ENCODE results near the gene RSPO3.
A peak's percentile ranks its signal among the peaks of the same experiment; 100 is the strongest.

RSPO3 gene

DNA sequence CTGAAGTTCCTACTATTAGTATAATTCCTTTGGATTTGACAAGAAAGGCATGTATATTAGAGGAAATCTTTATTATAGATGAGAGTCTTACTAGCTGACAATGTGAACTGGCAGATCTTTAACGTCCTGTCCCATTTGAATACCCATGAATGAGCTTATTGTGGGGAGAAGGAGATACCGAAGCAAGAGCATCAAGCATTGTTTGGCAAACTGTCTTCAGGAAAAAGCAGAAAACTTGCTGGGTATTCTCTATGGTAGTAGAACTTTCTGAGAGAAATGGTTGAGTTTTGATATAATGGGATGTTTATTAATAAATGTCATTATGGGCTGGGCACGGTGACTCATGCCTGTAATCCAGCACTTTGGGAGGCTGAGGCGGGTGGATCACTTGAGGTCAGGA, 18.3 kb downstream of the RSPO3 start:
- no peak overlapping the region for H3K4me3 ChIP-seq (ENCODE audit: low read depth, low read length)
- DNase-seq (ENCODE audit: low read depth): no peak

DNA sequence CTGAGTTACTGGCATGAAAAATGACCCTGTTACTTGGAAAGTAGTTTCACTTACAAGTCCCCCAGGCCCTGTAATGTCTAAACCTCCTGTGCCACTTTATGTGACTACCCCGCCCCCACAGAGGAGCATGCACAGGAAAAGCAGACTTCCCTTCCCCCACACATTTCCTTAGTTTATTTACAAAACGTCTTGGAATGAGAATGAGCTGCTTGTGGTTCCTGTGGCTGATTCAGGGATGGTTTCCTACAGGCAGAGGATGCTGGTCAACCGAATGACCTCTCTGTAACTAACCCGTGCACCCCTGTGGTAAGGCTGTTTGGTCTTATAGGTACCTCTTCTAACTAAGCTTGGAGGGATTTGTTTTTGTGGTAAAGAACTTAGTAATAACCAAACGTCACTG, 28.5 kb downstream of the RSPO3 start:
- peak; percentile 92 for DNase-seq (ENCODE audit: low read depth)
- H3K4me3 ChIP-seq (ENCODE audit: low read depth, low read length): no peak overlapping the region

DNA sequence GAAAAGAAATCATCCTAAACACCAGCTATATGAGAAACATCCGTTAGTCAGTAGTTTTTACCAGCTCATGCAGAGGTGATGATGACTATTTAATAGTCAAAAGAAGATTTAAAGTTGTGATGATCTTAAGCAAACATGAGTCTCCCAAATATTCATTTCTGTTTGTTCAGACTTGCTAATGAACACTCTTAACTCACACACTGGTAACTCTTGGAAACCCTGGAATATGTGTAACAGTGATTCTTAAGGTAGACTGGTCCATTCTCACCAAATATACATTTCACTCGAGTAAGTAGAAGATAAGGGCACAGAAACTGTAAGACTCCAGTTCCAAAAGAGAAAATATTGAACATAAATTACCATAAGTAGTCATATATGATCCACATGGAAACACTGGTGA, 29.1 kb downstream of the RSPO3 start:
- no peak for DNase-seq (ENCODE audit: low read depth)
- no peak overlapping the region for H3K4me3 ChIP-seq (ENCODE audit: low read depth, low read length)

DNA sequence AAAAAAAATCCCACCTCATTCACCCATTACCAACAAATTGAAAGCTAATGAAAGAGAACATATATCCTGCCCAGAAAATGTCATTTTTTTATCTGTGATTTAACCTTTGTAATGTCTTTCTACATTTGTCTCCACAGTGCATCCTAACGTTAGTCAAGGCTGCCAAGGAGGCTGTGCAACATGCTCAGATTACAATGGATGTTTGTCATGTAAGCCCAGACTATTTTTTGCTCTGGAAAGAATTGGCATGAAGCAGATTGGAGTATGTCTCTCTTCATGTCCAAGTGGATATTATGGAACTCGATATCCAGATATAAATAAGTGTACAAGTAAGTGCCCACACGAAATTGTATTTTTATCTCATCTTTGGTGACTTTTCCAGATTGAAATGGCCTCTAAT, 30.0 kb downstream of the RSPO3 start:
- H3K4me3 ChIP-seq (ENCODE audit: low read depth, low read length): no peak overlapping the region
- DNase-seq (ENCODE audit: low read depth): no peak

DNA sequence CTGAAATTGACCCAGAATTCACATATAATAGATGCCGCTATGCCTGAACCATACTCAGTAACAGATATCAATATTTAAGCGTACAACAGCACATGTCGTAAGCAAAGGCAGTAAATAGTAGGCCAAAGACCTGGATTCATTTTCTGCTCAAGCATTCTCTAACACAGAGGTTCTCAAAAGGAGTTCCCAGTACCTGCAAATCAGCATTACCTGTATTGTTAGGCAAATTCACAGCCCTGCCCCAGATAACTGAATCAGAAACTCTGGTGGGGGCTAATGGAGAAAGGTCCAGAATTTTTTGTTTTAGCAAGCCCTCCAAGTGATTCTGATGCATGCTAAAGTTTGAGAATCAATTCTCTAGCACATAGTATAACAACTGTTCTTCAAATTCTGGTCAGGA, 36.0 kb downstream of the RSPO3 start:
- DNase-seq (ENCODE audit: low read depth): no peak

DNA sequence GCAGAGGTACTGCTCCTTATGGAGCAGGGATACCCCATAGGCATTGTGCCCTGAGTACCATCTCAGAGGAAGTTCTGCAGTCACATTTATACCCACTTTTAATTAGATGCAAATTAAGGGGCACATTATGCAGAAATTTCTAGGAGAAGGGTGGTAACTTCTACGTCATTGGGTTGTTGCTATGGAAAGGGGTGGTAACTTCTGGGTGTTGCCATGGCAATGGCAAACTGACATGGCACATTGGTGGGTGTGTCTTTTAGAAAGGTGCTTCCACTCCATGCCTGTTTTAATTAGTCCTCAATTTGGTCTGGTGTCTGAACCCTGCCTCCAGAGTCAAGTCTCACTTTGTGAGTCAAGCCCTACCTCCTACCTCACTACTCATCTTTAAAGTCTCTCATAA, 42.0 kb downstream of the RSPO3 start:
- no peak for DNase-seq (ENCODE audit: low read depth)
- no peak overlapping the region for H3K4me3 ChIP-seq (ENCODE audit: low read depth, low read length)

More for the DNA sequence above, 36.0 kb downstream of the RSPO3 start:
- H3K4me3 ChIP-seq (ENCODE audit: low read depth, low read length): no peak overlapping the region

DNA sequence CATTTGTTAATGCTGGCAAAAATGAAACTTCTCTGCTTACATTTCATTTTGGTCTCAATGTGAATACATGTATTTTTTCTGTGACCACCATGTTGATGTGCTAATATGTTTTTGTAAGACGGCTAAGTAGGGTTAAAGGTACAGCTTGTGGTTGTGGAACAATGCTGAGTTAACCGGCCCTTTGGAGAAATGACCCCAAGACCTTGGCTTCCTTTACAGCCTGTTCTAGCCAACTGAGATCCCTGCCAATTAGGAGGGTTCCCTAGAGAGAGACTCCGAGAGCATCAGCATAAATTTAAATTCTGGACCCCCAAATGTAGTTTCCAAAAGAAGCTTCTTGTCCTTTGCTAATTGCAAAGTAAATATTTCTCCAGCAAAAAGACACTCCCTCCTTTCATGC, 44.4 kb downstream of the RSPO3 start:
- peak; percentile 89 for DNase-seq (ENCODE audit: low read depth)
- H3K4me3 ChIP-seq (ENCODE audit: low read depth, low read length): no peak overlapping the region

DNA sequence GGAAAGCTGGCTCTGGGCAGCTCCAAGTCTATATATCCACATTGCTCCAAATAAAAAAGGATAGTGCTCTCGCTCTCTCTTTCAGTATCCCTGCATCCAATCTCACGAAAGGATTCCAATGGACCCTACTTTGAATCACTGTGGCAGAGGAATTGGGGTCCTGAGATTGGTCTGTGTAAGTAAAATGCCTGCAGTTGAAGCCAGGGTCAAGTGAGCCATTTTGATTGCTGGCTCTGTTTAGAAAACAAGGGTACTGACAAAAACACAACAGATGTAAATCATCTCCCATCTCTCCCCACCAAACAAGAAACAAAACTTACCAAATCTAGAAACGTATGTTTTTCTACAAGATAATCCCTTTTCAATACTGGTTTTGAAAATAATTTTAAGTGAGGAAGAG, 45.6 kb downstream of the RSPO3 start:
- H3K4me3 ChIP-seq (ENCODE audit: low read depth, low read length): no peak overlapping the region
- DNase-seq (ENCODE audit: low read depth): no peak

DNA sequence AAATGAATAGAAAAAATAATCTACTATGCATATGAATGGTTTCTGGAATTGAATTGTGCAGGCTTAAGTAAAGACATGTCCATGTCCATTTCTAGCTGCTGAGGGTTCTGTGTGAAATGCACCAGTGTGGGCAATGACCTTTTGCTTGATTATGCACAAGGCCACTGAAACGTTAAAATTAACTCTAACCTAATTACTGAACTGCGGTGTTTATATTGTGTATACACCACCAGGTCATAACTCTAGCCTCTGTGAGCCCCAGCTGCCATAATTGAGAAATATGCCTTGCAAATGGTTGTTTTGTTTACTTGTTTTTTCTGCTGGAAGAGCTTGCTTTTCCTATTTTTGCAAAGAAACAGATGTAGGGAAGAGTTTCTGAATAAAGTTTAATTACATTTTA, 46.1 kb downstream of the RSPO3 start:
- no peak overlapping the region for H3K4me3 ChIP-seq (ENCODE audit: low read depth, low read length)
- no peak for DNase-seq (ENCODE audit: low read depth)

DNA sequence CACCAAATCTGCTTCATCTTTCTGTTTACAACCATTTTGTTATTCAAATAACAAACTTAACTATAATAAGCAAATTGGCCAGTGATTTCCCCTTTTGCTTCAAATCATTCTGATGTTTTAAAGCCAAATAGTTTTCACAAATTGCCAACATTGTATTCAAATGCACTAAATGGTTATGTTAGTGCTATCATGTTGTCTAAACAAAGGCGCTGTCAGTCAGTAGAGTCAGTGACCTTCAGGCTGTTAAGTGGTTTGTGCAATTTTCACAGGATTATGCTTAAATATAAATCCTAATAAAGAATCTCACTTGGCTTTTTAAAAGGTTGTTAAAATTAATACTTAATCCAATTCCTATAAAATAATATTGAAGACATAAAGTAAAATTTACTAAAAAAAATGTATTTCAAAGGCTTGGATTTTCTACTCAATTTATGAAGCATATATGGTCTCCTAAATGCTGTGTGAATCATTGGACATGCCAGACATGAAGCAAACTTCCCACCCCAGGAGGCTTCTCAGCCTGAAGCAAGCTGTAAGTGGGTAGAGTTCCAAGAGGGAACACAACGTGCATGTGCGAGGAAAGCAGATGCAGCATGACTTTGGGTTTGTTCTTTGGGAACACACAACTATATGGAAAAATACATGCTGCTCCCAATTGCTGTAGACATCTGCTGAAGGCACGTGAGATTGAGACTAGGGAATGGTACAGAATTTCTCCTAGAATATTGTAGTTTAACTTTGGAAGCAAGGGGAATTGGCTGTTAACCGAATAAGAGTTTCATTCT, 54.9 kb downstream of the RSPO3 start:
- DNase-seq (ENCODE audit: low read depth): peak; percentile 78
- H3K4me3 ChIP-seq (ENCODE audit: low read depth, low read length): no peak overlapping the region

DNA sequence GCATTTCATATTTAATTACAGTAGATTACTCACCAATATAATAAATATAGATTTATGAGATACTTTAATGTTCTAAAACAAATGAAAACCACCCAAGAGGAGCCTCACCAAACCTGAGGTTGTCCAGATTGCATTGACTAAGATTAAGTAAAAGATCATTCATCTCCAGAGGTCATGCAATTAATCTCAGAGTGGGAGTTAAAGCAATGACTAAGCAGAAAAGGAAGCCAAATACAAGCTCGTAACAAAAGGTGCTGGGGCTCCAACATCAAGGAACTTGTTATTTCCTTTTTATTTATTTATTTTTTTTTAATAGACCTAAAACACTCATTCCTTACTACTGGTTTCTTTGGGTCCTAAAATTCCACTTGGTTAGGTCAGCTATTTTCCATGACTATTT, 57.7 kb downstream of the RSPO3 start:
- no peak for DNase-seq (ENCODE audit: low read depth)

DNA sequence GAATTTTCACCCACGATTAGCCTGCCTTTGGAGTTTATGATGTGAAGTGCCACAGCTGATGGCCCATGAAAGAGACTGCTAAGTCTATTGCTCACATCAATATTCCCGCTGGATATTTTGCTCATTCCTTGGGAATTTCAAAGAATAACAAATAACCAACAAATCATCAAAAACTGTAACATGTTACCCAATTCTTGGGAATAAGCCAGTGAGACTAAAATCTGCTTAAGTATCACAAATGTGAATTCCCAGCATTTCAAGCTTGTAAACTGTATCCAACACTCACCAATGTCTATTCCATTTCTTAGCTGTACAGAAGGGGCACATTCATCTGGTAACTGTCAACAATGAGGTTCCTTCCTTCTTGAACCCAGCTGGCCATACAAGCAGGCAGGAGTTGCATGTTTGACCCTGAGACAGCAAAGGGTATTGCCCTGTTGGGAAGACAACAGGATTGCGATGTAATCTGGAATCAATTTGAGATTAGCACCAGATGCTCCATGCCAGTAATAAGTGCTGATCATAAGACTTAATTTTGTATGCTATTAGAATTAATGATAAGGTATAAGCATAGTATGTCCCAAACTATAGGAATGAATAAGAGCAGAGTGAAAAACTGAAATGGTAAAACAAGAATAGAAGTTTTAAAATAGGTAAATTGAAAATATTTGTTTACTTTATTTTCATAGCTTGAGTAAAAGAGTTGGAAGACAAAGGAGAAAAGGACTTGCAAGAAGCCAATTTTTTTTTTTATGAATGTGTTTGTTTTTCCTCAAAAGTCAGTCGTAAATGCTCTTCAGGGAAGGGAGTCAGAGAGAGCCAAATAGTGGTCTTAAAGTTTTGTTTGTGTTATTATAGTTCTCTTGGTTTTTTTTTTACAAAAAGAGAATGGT, 58.8 kb downstream of the RSPO3 start:
- no peak overlapping the region for H3K4me3 ChIP-seq (ENCODE audit: low read depth, low read length)
- peak; percentile 91 for DNase-seq (ENCODE audit: low read depth)

More for the DNA sequence above, 57.7 kb downstream of the RSPO3 start:
- no peak overlapping the region for H3K4me3 ChIP-seq (ENCODE audit: low read depth, low read length)

DNA sequence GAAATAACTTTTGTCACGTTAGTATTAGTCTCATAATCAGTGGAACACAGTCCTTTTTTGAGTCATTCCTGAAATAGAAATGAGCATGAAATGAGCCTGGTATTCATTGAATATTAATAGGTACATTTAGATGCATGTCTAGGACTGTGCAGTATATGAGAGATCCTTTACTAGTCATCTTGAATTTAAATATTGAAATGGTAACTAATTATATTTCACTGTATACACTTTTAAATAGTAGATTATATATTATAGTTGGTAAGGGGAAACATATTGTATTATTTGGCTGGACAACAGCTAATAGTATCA, 59.4 kb downstream of the RSPO3 start:
- no peak overlapping the region for H3K4me3 ChIP-seq (ENCODE audit: low read depth, low read length)
- no peak for DNase-seq (ENCODE audit: low read depth)

DNA sequence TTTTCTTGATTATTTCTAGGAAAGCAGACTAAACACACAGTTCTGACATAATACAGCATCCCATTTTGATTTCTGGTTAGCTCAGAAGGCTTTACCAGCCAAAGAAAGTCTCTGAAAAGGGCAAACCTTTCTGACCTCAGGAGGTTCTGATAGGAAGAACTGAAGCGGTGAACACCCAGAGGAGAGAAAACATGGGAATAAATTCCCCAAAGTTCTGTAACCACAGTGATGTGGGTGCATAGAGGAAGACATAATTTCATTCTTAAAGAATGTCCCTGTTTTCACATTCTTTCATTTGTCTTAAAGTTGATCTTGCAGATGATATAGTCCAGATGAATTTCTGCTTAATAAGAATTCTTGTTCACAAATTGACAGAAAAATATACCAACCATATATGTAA, 60.3 kb downstream of the RSPO3 start:
- no peak for DNase-seq (ENCODE audit: low read depth)
- no peak overlapping the region for H3K4me3 ChIP-seq (ENCODE audit: low read depth, low read length)

DNA sequence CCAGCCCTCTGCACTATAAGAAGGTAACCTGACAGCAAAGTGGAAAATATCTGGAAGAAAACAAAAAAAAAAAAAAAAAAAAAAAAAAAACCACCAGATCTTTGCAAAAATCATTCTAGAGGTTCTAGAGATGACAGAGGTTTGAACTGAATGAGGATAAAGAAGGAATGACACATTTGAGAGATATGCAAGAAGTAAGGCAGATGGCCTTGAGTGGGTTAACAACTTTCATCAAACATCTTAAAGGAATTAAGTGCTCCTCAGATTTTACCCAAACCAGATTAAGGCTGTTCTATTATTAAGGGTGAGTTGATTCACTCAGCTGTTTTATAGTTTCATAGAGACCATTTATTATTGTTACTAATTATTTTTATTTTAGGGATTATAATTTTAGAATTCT, 62.0 kb downstream of the RSPO3 start:
- no peak overlapping the region for H3K4me3 ChIP-seq (ENCODE audit: low read depth, low read length)
- no peak for DNase-seq (ENCODE audit: low read depth)

DNA sequence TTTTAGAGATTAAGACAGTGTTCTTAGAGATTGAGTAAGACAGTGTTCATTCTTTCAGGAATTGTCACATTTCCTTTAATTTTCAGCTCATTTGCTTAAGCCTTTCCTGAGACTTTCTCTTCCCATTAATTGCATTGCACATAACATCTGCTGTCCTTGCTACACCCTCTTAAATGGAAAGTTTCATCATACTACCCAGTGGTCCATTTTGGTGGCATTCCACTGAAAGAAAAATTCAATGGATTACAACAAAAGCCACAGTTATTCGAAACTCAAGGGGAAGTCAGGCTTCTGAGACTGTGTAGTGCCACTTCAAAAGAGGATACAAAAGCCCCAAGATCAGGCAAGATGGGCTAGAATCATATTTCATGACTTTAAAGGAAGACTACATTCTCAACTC, 64.0 kb downstream of the RSPO3 start:
- H3K4me3 ChIP-seq (ENCODE audit: low read depth, low read length): no peak overlapping the region
- DNase-seq (ENCODE audit: low read depth): peak; percentile 75

DNA sequence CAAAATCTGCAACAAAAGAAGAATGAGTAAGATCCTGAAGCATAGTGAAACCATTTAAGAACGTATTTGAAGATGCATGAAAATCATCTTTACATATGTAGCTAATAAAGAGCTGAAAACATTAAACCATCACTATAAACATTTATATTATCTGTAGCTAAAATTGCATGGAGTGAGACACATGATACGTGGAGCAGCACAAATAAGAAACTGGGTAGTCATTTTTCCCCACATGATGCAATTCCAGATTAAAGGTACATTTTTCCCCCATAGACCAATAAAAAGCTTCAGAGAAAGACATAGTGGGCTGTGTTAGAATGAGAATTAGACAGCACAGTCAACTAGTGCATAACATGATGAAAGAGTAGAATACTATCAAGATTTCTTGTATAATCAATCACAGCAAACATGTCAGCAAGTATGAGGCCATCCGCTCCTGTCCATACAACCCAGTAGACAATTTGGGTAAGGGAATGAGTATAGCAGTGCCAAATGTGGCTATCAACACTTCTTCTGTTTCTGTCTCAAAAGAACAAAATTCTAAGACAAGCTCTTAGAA, 67.0 kb downstream of the RSPO3 start:
- H3K4me3 ChIP-seq (ENCODE audit: low read depth, low read length): no peak overlapping the region
- no peak for DNase-seq (ENCODE audit: low read depth)

DNA sequence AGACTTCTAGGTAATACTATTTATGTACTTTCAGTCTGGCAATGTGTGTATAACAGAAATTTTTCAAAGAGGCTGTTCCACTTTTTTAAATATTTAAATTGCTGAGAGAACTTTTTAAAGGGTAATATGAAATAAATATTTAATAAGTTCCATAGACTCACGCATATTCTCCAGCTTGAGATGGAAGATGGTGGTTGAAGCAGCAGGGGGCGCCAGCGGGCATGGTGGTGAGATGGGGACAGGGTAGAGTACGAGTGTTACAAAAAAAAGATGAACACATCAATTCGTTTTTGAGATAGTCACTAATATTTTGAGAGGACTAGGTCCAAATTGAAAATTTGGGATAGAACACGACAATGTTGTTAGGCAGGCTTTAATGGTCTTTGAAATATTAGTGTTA, 68.4 kb downstream of the RSPO3 start:
- DNase-seq (ENCODE audit: low read depth): no peak
- H3K4me3 ChIP-seq (ENCODE audit: low read depth, low read length): no peak overlapping the region

DNA sequence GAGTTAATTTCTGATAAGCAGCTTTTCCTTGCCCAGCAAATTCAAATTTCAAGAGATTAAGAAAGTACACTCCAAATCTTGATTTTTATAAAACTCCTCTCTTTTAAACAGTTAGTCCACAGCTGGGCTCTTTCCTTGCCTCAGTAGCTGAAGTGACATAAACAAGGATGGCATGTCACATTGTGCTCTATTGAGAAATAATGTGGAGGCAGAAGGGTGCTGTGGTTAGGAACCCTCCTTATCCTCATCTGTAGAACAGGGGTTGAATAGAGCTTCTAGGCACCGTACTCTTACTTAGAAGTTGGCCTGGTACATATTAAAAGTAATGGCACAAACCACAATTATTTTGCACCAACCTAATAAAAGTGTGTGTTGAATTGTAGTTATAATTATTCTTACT, 70.3 kb downstream of the RSPO3 start:
- no peak for DNase-seq (ENCODE audit: low read depth)
- no peak overlapping the region for H3K4me3 ChIP-seq (ENCODE audit: low read depth, low read length)

DNA sequence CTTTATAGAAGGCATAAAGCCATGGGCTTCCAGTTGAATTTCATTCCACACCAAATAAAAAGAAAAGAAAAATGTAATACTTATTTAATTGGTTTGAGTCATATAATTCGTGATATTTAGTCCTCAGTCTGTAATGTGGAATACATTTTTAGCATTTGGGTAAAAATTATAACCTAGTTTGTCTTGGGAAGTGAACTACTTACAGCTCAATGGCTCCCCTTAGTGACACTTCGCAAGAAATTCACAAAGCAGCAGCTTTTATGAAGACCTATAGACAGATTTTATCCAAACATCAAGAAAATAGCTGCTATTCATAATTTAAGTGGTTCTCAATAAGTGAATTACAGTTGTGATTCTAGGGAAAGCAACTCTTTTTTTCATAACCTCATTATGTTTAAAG, 72.1 kb downstream of the RSPO3 start:
- H3K4me3 ChIP-seq (ENCODE audit: low read depth, low read length): no peak overlapping the region
- DNase-seq (ENCODE audit: low read depth): no peak

DNA sequence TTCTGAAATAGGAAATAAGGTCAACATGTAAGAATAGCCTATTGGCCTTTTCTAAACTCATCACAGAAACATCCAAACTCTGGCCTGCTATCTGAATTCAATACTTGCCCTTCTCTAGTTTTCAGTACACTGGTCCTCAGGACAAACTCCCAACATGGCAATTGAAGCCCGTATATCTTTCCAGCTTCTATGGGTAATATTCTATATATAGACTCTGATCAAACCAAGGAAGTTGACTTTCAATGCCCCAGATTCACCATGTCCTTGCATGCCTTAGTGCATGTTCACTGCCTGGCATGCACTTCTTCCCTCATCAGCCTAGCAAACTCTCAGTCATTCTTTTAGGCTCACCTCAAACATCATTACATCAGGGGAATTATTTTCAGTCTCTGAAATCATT, 73.2 kb downstream of the RSPO3 start:
- H3K4me3 ChIP-seq (ENCODE audit: low read depth, low read length): no peak overlapping the region
- DNase-seq (ENCODE audit: low read depth): peak; percentile 75
